CD4-positive, alpha-beta T cell treated with Interleukin-12 subunit alpha and Interleukin-12 subunit beta, for 1 hour (primary cell): ENCODE data around the gene USH2A.

Experiments
- DNase-seq: peaks from one replicate; pipeline ENCODE4 v3.0.0-alpha.2; 2020

USH2A gene

GRCh38 chr1:216422821-216423520 is at the start of gene USH2A:
Gene USH2A (minus strand): TSS chr1:216423448. CDS start chr1:216422336, 1,112 bp downstream.
- DNase-seq, result no peak

GRCh38 chr1:216466162-216466801 is 43.0 kb upstream of the USH2A start:
- DNase-seq, result no peak

- no peak for DNase-seq
Measured at GRCh38 chr1:216464489-216464888, 41.2 kb upstream of the USH2A start.

- DNase-seq, result no peak
Measured at GRCh38 chr1:216462066-216462775, 39.0 kb upstream of the USH2A start.

GRCh38 chr1:216461466-216461865 is 38.2 kb upstream of the USH2A start:
- DNase-seq, result no peak

DNA sequence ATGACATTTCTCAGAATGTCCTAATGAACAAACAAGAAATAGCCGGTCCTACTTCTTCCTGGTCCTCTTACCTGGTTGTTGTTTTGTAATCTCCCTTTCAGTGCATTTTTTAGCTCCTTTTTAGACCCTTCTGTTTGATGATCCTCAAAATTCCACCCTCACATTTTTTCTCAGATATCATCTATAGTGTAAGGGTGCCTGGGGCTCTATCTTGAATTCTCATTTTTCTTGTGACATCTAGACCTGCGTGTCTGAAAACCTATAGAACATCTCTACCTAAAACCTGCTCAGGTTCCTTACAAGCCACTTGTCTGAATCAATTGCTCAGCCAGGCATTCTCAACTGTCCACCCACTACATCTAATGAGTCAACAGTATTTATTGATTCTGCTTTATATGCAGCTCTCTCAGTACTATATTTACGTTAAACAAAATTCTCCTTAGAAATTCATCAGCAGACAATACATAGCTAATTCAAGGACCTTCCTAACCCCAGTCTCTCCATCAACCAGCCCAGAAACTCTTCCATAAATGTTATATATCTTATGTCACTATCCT is 36.5 kb upstream of the USH2A start:
- DNase-seq, result no peak

- no peak for DNase-seq
Measured at GRCh38 chr1:216458812-216459211, 35.6 kb upstream of the USH2A start.

- DNase-seq, result no peak
Measured at GRCh38 chr1:216457356-216457755, 34.1 kb upstream of the USH2A start.

- DNase-seq, result no peak
Measured at GRCh38 chr1:216456682-216457081, 33.4 kb upstream of the USH2A start.

GRCh38 chr1:216453777-216454176 is 30.5 kb upstream of the USH2A start:
- no peak for DNase-seq

DNA sequence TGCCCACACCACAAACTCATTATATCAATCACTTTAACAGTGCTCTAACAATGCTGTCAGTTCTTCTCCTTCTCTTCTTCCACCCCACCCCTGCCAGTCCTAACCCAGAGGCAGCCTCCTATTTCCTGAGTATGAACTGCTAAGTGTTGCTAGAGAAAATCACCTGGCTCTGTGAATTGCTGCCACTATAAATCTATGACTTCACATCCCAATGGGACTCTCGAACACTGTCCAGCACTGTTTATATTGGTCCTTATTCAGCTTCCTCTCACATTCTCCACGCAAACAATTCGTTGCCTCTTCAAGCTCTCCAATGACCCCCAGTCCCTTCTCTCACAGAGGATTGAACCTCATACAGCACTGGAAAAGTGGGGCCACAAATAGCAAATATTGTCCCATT is 27.0 kb upstream of the USH2A start:
- no peak for DNase-seq

- no peak for DNase-seq
Measured at GRCh38 chr1:216448011-216448510, 24.8 kb upstream of the USH2A start.

DNA sequence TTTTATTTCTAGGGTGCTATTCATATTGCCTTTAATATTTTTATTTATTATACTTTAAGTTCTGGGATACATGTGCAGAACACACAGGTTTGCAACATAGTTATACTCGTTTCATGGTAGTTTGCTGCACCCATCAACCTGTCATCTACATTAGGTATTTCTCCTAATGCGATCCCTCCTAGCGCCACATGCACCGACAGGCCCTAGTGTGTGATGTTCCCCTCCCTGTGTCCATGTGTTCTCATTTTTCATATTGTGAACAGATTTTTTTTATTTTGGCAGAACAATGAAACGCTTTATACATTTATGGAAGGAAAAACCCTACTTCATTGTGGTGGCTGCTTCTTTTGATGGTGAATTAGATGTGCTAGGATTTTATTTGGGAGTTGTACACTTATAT is 14.4 kb upstream of the USH2A start:
- no peak for DNase-seq

DNA sequence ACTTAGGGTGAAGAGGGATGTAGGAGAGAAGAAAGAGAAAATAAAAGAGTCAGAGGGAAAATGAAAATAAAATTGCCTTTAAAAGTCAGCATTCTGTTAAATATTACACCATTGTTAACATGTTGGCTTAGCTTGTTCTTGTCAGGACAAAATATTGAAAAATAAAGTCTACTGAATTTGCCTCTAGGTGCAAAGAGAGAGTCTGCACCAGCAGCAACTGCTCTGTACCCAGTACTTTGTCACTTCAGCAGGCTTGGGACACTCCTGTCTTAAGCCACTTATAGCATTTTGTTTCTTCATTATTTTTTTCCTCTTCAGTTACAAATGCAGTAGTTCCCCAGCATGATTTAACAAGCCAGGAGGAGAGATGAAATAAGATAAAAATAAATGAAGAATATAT is 11.0 kb upstream of the USH2A start:
- DNase-seq, result no peak

- DNase-seq, result no peak
Measured at GRCh38 chr1:216433175-216433574, 9.9 kb upstream of the USH2A start.

DNA sequence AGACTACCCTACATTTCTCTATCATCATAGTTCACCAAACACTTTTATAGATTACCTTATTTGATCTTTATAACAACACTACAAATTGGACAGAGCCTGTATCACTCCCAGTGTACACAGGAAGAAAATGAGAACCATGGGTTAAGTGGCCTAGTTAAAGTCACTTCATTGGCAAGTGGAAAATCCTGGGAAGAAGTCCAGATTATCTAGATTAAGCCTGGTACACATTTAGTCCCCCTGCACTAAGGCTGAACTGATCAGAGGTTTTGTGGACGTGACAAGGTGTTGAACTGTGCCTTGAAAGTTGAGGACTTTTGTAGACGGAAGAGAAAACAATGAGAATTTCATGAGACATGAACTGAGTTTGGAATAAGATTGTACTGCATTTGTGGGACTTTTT is 7.5 kb upstream of the USH2A start:
- DNase-seq, result no peak

DNA sequence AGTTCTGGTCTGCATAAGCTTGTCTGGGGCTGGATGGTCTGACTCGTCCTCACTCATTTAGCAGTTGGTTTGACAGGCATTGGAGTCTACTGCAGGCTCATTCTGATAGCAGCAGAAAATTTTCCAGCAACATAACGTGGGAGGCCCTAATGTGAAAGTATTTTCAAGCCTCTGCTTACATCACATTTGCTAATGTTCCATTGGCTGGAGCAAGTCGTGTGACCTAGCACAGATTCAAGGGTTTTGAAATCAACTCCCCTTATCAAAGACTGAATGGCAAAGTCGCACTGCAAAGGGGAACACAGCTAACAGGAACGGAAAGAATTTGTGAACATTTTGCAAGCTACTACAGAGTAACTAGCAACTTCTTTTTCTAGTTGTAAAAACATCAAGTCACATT is 2.3 kb upstream of the USH2A start:
- DNase-seq, result no peak

DNA sequence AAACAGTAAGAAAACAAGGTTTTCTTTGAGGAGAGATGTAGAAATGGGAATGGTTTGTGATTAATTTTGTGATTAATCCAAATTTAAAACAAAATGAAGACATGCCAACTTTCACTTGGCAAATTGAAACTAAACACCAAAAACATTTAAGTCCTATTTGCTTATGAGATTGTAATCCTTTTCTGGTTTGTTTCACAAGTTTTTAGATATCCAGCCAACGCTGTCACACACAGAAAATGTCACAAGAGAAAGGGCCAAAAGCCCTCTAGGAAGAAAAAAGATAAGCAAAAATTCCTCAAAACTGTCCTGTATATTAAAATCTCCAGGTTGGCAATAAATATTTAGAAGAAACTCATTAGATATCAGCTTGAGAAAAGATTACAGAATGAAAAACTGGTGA is 2.5 kb downstream of the USH2A start:
- DNase-seq, result no peak

GRCh38 chr1:216420263-216420662 is 3.0 kb downstream of the USH2A start:
- no peak for DNase-seq

DNA sequence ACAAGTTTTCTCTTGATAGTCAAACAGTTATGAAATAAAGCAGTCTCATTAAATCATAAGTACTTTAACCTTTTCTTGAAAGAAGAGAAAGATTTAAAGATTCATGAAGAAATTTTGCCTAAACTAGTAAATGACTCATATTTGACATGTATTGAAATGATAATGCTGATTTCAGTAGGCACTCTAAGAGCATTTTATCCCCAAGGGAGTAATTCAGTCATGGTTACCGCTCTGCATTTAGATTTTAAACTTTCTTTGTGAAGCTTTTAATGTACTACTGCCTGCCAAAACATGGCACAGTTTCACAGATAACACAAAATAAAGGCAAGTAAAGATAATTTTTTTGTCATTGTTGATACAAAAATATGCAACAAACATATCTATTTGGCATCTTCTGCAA is 6.8 kb downstream of the USH2A start:
- no peak for DNase-seq

DNA sequence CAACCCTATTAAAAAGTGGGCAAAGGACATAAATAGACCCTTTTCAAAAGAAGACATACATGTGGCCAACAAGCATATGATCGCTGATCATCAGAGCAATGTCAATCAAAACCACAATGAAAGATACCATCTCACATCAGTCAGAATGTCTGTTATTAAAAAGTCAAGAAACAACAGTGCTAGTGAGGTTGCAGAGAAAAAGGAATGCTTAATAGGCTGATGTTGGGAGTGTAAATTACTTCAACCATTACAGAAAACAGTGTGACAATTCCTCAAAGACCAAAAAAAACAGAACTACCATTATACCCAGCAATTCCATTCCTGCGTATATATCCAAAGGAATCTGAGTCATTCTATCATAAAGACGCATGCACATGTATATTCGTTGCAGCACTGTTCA is 13.2 kb downstream of the USH2A start:
- no peak for DNase-seq

DNA sequence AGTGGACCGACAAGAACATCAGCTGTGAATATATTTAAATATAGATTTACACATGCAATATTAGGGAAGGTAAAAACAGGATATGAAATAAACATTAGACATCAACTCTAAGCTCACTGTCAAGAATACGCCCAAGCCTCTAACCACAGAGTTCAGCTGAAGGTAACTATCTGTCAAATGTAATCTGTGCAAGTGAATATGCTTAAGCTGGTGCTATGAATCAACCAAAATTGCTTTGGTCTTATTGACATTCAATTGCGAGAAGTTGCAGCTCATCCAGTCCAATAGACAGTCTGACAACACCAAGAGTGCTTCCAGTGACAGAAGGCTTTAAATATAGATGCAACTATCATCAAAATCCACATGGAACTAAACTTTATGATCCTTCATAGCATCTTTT is 32.3 kb downstream of the USH2A start:
- DNase-seq, result no peak

DNA sequence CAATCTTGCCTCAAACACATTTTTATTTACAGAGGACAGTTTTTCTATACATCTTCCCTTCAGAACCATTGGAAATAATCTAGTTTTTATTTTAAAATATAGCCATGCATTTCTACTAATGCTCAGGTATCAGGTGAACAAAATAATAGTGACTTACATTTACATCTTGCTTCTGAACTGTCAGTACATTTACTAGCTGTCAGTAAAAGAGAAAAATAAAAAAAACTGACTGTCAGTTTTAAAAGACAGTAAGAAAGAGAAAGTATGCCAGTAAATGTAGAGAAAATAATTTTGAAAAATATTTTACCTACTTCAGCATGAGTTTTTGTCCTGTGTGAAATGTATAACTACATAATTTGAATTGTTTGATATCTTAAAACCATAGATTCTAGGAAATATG is 33.5 kb downstream of the USH2A start:
- no peak for DNase-seq

- DNase-seq, result no peak
Measured at GRCh38 chr1:216388558-216388957, 34.7 kb downstream of the USH2A start.
